Activated CD4-positive, alpha-beta T cell treated with anti-CD3 and anti-CD28 coated beads, Interleukin-2, amount 10 ng/mL, durations not matched to agents 7 days and 5 days (primary cell): ENCODE results near the gene KRTAP12-3. TPM values are rescaled to one million over a fixed set of nuclear protein-coding genes. Genes with fewer than 3 reads are reported as not detected.

Source experiments
- CTCF ChIA-PET: fragments of 350-600 bp; sonication (Branson Sonifier 250); formaldehyde crosslinking; loops from one replicate; lab custom pipeline; 2021; ENCODE audit warnings: antibody characterized with exemption; lab: Charles Lee
- POLR2A ChIA-PET: fragments of 350-600 bp; sonication (Branson Sonifier 250); formaldehyde crosslinking; loops from one replicate; lab custom pipeline; 2021; ENCODE audit warnings: antibody characterized with exemption; lab: Charles Lee
- DNase-seq: peaks from one replicate; pipeline ENCODE4 v3.0.0-alpha.2; 2020
- H3K27ac Mint-ChIP-seq: one replicate; pipeline ENCODE4 v1.8.0; 2021; ENCODE audit warnings: mild to moderate bottlenecking, moderate library complexity, mixed read lengths
- H3K27me3 Mint-ChIP-seq: one replicate; pipeline ENCODE4 v1.8.0; 2021; ENCODE audit warnings: mixed read lengths
- H3K36me3 Mint-ChIP-seq: one replicate; pipeline ENCODE4 v1.8.0; 2021; ENCODE audit warnings: low read depth, mixed read lengths
- H3K4me1 Mint-ChIP-seq: one replicate; pipeline ENCODE4 v1.8.0; 2021; ENCODE audit warnings: mixed read lengths
- H3K4me3 Mint-ChIP-seq: one replicate; pipeline ENCODE4 v1.8.0; 2021; ENCODE audit warnings: mild to moderate bottlenecking, moderate library complexity, mixed read lengths
- H3K9me3 Mint-ChIP-seq: one replicate; pipeline ENCODE4 v1.8.0; 2021; ENCODE audit warnings: mixed read lengths
- total RNA-seq, 2 experiments: library from RNA; stranded (reverse); gene quantifications; one replicate each; pipeline ENCODE4 v1.2.3, GENCODE V29; 2021

Gene KRTAP12-3
- total RNA-seq, 2 experiments from 2014 or later, result not detected

DNA sequence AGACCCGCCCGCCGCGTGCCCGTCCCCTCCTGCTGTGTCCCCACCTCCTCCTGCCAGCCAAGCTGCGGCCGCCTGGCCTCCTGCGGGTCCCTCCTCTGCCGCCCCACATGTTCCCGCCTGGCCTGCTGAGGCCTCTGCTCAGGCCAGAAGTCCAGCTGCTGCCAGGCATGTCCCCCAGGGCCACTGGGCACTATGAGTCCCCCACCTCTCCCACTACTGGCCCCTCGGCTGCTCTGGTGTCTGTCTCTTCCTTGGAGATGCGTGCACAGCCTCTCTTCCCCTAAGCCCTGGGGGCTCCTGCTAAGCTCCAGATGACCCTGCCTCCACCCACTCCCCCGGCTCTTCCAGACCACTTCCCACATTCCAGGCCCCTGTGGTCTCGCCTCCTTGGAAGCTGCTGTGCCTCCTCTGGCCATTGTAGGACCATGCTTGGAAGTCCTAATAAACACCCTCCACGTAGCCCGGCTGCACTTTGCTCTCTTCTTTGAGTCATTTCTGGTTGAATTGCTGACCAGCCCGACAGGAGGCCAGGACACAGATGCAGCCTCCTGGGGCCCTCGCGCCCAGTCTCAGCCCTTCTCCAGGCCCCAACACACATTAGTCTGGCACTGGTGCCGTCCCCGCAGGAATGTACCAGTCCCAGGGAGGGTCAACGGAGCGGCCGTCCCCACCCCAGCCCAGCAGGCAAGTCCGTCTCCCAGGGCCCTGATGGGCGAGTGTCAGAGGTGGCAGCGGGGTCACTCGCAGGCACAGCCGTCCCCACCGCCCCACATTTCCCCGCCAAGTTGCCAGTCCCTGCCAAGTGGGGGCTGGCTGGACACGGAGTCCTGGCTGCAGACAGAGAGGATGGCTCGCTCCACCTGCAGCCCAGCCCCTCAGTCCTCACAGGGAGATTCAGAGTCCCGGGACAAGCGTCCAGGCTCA is 40.3 kb downstream of the KRTAP12-3 start:
- H3K36me3 Mint-ChIP-seq, result no peaks in the 10 kb centered on the region
- H3K4me1 Mint-ChIP-seq, result no peaks in the 10 kb centered on the region
- CTCF ChIA-PET, result no interaction called here
- no peak overlapping the region for H3K4me3 Mint-ChIP-seq
- peaks cover 56% of the 10 kb centered on the region for H3K27me3 Mint-ChIP-seq
- H3K27ac Mint-ChIP-seq, result no peak overlapping the region
- DNase-seq, result peak; percentile 4
- POLR2A ChIA-PET, result no interaction called here
- peaks cover 6% of the 10 kb centered on the region for H3K9me3 Mint-ChIP-seq

DNA sequence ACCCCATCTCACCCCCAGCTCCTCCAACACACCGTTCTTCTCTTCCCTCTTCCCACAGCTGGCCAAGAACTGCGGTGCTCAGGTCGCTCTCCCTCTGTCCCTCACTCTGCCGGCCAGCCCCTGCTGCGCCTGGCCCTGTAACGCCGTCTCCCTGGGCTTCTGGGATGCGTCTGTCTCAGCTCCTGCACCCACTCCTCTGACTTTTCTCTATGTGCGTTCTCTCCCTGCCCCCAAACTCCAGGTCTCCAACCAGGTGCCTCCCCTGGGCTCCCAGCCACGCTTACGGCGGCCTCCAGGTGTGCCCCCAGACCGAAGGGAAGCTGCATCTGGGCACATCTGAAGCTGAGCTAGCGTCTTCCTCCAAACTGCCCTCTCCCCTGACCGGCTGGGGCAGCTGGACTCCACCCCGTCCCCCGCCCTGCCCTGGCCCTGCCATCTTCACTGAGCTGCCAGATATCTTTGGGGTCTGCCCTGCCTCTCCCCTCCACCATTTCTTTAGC is 41.8 kb downstream of the KRTAP12-3 start:
- H3K36me3 Mint-ChIP-seq, result no peaks in the 10 kb centered on the region
- POLR2A ChIA-PET, result no interaction called here
- no peaks in the 10 kb centered on the region for H3K9me3 Mint-ChIP-seq

DNA sequence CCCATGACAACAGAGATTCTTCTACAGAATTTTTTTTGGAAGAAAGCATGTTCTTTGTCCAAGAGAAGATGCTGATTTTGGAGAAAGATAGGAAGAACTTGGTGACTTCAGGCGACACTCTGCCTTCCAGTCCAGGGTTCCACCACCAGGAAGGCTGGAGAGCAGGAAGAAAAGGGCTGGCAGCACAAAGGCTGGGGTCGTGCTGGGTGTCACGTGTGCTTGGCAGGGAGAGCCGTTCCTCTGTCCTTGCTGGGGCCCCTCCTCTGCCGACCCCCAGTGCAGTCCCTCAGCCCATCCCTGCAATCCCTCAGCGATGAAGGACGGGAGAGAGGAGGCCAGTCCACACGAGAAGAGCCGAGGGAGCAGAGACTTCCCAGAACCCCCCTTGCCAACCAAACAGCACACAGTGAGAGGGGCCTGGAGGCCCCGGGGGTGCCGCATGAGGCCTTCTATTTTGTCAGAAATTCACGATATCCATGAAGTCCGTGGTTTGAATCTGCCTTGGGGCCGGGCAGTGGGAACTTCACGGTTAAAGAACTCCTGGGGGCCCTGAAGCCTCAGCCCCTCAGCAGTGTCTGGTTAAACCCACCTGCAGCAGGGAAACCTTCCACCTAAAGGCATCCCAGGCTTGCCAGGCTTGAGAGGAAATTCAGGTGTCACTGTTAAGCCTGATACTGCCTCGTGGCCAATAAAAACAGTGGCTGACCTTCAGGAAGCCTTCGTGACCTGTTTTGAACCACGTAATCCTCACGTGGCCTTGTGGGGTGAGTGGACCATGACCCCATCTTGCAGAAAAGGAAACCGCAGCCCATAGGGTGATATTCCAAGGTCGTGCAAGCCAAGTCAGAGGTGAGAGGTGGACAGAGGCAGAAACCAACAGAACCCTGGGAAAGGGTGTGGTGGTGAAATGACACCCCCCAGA is 42.6 kb downstream of the KRTAP12-3 start:
- POLR2A ChIA-PET, result no interaction called here
- H3K4me1 Mint-ChIP-seq, result no peaks in the 10 kb centered on the region
- H3K9me3 Mint-ChIP-seq, result peaks cover 5% of the 10 kb centered on the region
- CTCF ChIA-PET, result interaction anchor here (1.2 kb wide), 1 partner anchor 30 kb away, joined by 3 read pairs; no protein-coding TSS in a partner anchor
- H3K27ac Mint-ChIP-seq, result no peak overlapping the region
- peaks cover 6% of the 10 kb centered on the region for H3K36me3 Mint-ChIP-seq
- no peak for DNase-seq
- no peak overlapping the region for H3K4me3 Mint-ChIP-seq
- peaks cover 72% of the 10 kb centered on the region for H3K27me3 Mint-ChIP-seq

More for the DNA sequence above, 41.8 kb downstream of the KRTAP12-3 start:
- Mint-ChIP-seq H3K27ac (no peak overlapping the region), H3K27me3 (peaks cover 65% of the 10 kb centered on the region), H3K4me1 (no peaks in the 10 kb centered on the region), H3K4me3 (no peak overlapping the region)
- DNase-seq, result peak; percentile 4
- CTCF ChIA-PET, result interaction anchor here (0.6 to 1.2 kb wide), 2 partner anchors 10 to 31 kb away, joined by 3 read pairs; no protein-coding TSS in a partner anchor

DNA sequence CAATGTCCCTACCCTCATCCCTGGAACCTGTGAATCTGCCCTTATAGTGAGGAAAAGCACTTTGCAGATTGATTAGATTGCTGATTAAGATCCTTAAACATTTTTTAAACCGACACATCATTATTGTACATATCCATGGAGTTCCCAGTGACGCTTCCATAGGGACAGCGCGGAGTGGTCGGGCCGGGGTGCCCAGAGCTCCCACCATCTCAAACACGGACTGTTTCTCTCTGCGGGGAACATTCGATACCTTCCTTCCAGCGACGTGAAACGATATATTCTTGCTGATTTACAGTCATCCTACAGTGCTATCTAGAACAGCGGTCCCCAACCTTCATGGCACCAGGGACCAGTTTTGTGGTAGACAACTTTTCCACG is 43.3 kb downstream of the KRTAP12-3 start:
- CTCF ChIA-PET, result interaction anchor here (0.7 to 0.9 kb wide), 2 partner anchors 10 to 21 kb away, joined by 3 to 5 read pairs; partner anchors contain the start of gene TSPEAR

DNA sequence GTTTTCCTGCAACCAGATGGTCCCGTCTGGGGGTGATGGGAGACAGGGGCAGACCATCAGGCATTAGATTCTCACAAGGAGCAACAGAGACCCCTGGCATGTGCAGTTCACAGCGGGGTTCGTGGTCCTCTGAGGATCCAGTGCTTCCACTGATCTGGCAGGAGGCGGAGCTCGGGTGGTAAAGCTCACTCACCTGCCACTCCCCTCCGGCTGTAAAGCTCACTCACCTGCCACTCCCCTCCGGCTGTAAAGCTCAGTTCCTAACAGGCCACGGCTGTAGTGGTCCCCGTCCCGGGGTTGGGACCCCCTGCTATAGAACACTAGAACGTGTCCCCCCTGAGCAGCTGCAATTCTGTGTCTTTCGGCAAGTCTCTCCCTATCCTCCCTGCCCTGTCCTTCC is 43.8 kb downstream of the KRTAP12-3 start:
- Mint-ChIP-seq H3K4me3 (no peak overlapping the region), H3K27me3 (peaks cover 75% of the 10 kb centered on the region), H3K4me1 (no peaks in the 10 kb centered on the region), H3K27ac (no peak overlapping the region), H3K36me3 (peaks cover 15% of the 10 kb centered on the region), H3K9me3 (peaks cover 12% of the 10 kb centered on the region)
- ChIA-PET CTCF (interaction anchor here (0.7 to 0.9 kb wide), 2 partner anchors 9 to 21 kb away, joined by 3 to 5 read pairs; partner anchors contain the start of gene TSPEAR), POLR2A (no interaction called here)
- no peak for DNase-seq

More for the DNA sequence above, 43.3 kb downstream of the KRTAP12-3 start:
- Mint-ChIP-seq H3K36me3 (peaks cover 10% of the 10 kb centered on the region), H3K4me3 (no peak overlapping the region), H3K27me3 (peaks cover 73% of the 10 kb centered on the region), H3K4me1 (no peaks in the 10 kb centered on the region), H3K27ac (no peak overlapping the region), H3K9me3 (peaks cover 9% of the 10 kb centered on the region)
- POLR2A ChIA-PET, result no interaction called here
- DNase-seq, result no peak

DNA sequence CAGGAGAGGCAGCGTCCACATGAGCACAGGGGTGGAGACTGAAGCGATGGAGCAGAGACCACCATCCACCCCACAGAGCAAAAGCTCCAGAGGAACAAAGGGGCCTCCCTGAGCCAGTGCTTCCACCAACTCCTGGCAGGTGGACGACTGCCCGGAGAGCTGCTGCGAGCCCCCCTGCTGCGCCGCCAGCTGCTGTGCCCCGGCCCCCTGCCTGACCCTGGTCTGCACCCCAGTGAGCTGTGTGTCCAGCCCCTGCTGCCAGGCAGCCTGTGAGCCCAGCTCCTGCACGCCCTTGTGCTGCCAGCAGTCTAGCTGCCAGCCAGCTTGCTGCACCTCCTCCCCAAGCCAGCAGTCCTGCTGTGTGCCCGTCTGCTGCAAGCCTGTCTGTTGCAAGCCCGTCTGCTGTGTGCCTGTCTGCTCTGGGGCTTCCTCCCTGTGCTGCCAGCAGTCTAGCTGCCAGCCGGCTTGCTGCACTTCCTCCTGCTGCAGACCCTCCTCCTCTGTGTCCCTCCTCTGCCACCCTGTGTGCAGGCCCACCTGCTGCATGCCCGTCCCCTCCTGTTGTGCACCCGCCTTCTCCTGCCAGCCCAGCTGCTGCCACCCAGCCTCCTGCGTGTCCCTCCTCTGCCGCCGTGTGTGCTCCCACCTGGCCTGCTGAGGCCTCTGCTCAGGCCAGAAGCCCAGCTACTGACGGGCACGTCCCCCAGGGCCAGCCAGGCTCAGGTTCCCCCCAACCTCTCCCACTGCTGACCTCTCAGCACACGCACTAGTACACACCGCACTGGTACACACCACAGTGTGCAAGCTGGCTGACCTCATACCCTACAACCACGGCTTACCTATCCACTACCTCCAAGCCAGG is 44.6 kb downstream of the KRTAP12-3 start:
- Mint-ChIP-seq H3K9me3 (peaks cover 12% of the 10 kb centered on the region), H3K36me3 (peaks cover 15% of the 10 kb centered on the region), H3K27me3 (peaks cover 75% of the 10 kb centered on the region), H3K27ac (peak overlapping the region; percentile 57), H3K4me1 (no peaks in the 10 kb centered on the region), H3K4me3 (no peak overlapping the region)
- DNase-seq, result no peak
- ChIA-PET POLR2A (no interaction called here), CTCF (interaction anchor here (0.9 kb wide), 1 partner anchor 9 kb away, joined by 3 read pairs; the partner anchor contains the start of gene TSPEAR)

DNA sequence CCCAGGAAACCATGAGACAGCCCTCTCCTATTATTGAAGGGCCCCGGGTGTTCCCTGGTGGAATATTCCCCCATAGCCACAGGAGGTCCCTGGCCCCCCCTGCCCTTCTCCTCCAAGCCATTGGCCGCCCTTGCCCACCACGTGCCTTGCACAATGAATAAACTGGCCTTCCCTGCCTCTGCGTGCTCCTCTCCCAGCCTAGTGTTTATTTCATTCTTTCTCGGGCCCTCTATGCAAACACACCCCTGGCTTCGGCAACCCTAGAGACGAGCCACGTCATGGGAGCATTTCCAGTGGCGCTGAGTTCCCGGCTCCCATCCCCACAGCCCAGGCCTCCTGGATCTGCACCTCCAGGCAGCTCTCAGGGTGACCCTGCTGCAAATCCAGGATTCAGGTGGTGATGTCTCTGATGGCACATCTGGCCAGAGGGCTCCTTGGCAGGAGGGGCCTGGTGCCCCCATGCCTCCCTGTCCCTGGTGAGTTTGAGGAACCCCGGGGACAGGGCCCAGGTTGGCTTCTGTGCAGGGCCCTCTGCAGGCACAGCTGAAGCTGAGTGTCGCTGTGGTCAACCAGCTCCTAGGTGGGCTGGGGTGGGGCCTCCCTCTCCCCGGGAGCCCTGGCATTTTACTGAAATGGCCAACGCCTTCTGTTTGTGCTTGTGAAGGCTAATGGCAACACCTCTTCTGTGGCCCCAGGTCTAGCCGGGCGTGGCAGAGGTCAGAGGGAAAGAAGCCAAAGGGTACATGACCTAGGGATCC is 45.4 kb downstream of the KRTAP12-3 start:
- CTCF ChIA-PET, result no interaction called here
- no peak for DNase-seq
- no peak overlapping the region for H3K4me3 Mint-ChIP-seq

DNA sequence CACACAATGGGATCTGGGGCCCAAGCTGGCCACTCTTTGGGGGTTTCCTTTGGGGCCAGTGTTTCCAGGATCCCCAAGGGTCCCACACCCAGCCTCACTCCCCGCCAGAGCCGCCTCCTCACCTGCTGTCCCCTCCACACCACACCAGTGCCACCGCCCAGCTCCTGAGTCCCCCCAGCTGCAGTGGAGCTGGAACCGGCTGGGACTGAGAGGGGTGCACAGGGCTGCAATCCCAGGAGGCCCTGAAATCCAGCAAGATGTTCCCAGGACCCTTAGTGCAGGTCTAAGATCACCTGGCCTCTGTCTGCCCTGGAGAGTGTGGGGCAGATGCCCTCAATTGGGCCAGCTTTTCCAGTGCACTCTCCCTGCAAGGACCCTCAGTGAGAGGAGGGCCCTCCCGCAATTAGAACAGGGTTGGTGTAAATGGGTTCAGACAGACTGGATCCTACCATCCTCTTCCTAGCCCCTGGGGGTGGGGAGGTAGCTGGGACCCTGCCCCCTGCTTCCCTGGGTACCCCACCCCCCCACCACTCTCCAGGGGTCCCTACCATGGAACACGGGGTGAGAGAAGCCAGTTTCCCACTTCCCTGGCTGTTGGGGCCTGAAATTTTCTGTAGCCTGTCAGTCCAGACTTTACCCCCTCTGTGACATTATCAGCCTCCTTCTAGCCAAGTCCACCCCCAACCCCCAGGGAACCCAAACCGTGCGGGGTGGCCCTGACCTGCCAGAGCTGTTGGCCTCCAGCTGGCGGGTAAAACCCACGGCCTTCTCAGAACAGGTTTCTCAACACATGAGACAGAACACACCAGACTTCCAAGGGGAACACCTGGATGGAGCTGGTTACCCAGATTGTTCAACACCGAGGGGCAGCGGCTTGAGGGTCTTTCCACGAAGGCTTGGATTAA is 46.3 kb downstream of the KRTAP12-3 start:
- no peak overlapping the region for H3K27ac Mint-ChIP-seq
- peaks cover 74% of the 10 kb centered on the region for H3K27me3 Mint-ChIP-seq
- no peak overlapping the region for H3K4me3 Mint-ChIP-seq
- ChIA-PET POLR2A (no interaction called here), CTCF (interaction anchor here (0.7 kb wide), 1 partner anchor 766 kb away, joined by 3 read pairs; no protein-coding TSS in a partner anchor)
- peaks cover 12% of the 10 kb centered on the region for H3K9me3 Mint-ChIP-seq
- peaks cover 15% of the 10 kb centered on the region for H3K36me3 Mint-ChIP-seq
- DNase-seq, result no peak
- H3K4me1 Mint-ChIP-seq, result no peaks in the 10 kb centered on the region

More for the DNA sequence above, 45.4 kb downstream of the KRTAP12-3 start:
- Mint-ChIP-seq H3K36me3 (peaks cover 15% of the 10 kb centered on the region), H3K27me3 (peaks cover 75% of the 10 kb centered on the region), H3K4me1 (no peaks in the 10 kb centered on the region), H3K27ac (peak overlapping the region; percentile 57), H3K9me3 (peaks cover 12% of the 10 kb centered on the region)
- POLR2A ChIA-PET, result no interaction called here

DNA sequence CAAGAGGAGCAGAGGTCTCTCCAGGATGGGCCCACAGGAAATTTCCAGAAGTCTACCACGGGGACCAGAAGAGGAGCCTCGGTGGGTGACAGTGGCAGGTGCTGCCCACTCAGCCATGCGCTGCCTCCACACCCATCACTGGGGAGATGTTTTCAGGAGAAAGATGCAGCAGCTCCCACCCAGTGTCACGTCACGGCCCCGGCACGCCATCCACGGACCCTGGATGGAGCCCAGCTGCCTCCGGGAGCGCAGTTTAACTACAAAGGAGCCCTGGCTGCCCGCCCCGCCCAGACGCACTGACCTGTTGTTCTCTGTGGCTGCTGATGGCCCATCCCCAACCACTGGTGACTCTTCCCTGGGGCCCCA is 46.9 kb downstream of the KRTAP12-3 start:
- no peak for DNase-seq
- H3K9me3 Mint-ChIP-seq, result peaks cover 12% of the 10 kb centered on the region
- peaks cover 77% of the 10 kb centered on the region for H3K27me3 Mint-ChIP-seq
- H3K4me3 Mint-ChIP-seq, result no peak overlapping the region
- POLR2A ChIA-PET, result no interaction called here
- no peak overlapping the region for H3K27ac Mint-ChIP-seq
- CTCF ChIA-PET, result interaction anchor here (0.7 kb wide), 1 partner anchor 767 kb away, joined by 3 read pairs; no protein-coding TSS in a partner anchor
- peaks cover 15% of the 10 kb centered on the region for H3K36me3 Mint-ChIP-seq
- peaks cover 3% of the 10 kb centered on the region for H3K4me1 Mint-ChIP-seq

DNA sequence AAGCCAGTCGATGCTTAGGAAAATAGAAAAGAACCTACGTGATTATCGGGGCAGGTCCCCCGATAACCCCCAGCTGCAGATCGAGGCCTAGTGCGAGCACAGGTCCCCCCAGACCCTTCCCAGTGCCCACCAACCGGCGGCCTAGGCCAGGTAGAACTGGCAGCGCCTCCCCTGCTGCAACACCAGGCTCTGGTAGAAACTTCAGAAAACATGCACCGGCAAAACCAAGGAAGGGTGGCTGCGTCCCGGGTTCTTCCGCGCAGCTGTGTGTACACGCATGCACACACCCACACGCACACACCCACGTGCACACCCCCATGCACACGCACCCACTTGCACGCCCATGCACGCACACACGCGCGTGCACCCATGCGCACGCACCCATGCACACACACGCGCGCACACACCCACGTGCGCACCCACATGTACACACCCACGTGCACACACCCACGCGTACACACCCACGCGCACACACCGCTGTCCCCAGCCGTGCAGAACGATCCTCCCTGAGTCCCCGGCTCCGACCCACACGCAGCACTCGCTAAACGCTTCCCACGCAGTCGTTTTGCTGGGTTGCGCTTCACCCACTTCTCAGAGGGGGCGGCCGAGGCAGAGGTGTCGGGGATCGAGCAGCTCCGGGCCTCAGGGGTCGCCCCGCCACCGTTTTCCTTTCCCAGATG is 48.4 kb downstream of the KRTAP12-3 start:
- Mint-ChIP-seq H3K4me3 (no peak overlapping the region), H3K4me1 (peaks cover 6% of the 10 kb centered on the region), H3K27ac (peak overlapping the region; percentile 41), H3K27me3 (peaks cover 83% of the 10 kb centered on the region), H3K9me3 (peaks cover 12% of the 10 kb centered on the region), H3K36me3 (peaks cover 15% of the 10 kb centered on the region)
- CTCF ChIA-PET, result no interaction called here
- POLR2A ChIA-PET, result no interaction called here
- no peak for DNase-seq
